PC-3 (cell line): ENCODE data around the gene ZNF576. TPM values are rescaled to one million over a fixed set of nuclear protein-coding genes. Genes with fewer than 3 reads are reported as not detected.
"Not testable (repeated sequence)": the region's sequence is repeated elsewhere in the genome, so short reads cannot be mapped to it uniquely, and the experiment has no call there.

ENCODE experiments used
- ATAC-seq: fragments of 200-7000 bp; cut with Tn5 transposase; 2 replicates; pipeline ENCODE4 v1.9.1; 2020; ENCODE audit warnings: mild to moderate bottlenecking, moderate library complexity
- BruUV-seq: library from RNA; stranded (reverse); fragments of 400-500 nt; replicated peaks from 2 replicates; lab custom pipeline; 2021; lab: Mats Ljungman, UMichigan
- CTCF ChIA-PET: fragments of 300-600 bp; sonication (Branson Sonifier 250); formaldehyde crosslinking; loops from one replicate; lab custom pipeline; 2022; ENCODE audit warnings: antibody characterized with exemption; lab: Charles Lee
- POLR2A ChIA-PET: fragments of 300-600 bp; sonication (Branson Sonifier 250); formaldehyde crosslinking; loops from one replicate; lab custom pipeline; 2022; ENCODE audit warnings: antibody characterized with exemption; ENCODE audit not compliant: unreplicated experiment; lab: Charles Lee
- DNase-seq: peaks from one replicate; pipeline ENCODE4 v3.0.0-alpha.2; 2015
- H2AFZ ChIP-seq: fragments of 300-600 bp; sonication (generic); 2 replicates; pipeline ENCODE4 v1.6.0; 2016; ENCODE audit warnings: antibody characterized with exemption, low read length
- H3F3A ChIP-seq: fragments of 300-600 bp; sonication (generic); one replicate; pipeline ENCODE4 v1.6.0; 2017; ENCODE audit warnings: antibody characterized with exemption, low read length, control low read depth, mild to moderate bottlenecking; ENCODE audit not compliant: unreplicated experiment
- H3K27ac ChIP-seq: fragments of 300-600 bp; sonication (generic); 2 replicates; pipeline ENCODE4 v1.5.1; 2016; ENCODE audit warnings: mild to moderate bottlenecking, low read length
- H3K27me3 ChIP-seq: fragments of 300-600 bp; sonication (generic); 2 replicates; pipeline ENCODE4 v1.6.1; 2016; ENCODE audit warnings: low read length, mixed read lengths
- H3K36me3 ChIP-seq: fragments of 300-600 bp; sonication (generic); 2 replicates; pipeline ENCODE4 v1.6.1; 2016; ENCODE audit warnings: low read depth, mixed run types, low read length, mixed read lengths
- H3K4me1 ChIP-seq: fragments of 300-600 bp; sonication (generic); 2 replicates; pipeline ENCODE4 v1.5.1; 2016; ENCODE audit warnings: low read length; ENCODE audit not compliant: insufficient read depth
- H3K4me2 ChIP-seq: fragments of 300-600 bp; sonication (generic); 2 replicates; pipeline ENCODE4 v1.6.0; 2016; ENCODE audit warnings: low read length
- H3K4me3 ChIP-seq: fragments of 300-600 bp; sonication (generic); 2 replicates; pipeline ENCODE4 v1.5.1; 2016; ENCODE audit warnings: mild to moderate bottlenecking, low read length, mixed read lengths
- H3K79me2 ChIP-seq: fragments of 300-600 bp; sonication (generic); 2 replicates; pipeline ENCODE4 v1.6.1; 2017; ENCODE audit warnings: low read length, mixed read lengths
- H3K9ac ChIP-seq: fragments of 300-600 bp; sonication (generic); 2 replicates; pipeline ENCODE4 v1.6.0; 2016; ENCODE audit warnings: mild to moderate bottlenecking, low read length
- H3K9me2 ChIP-seq: fragments of 300-600 bp; sonication (generic); replicated peaks from 2 replicates; pipeline ENCODE4 v1.6.1; 2016; ENCODE audit warnings: mixed run types, low read length, mixed read lengths
- H3K9me3 ChIP-seq: fragments of 300-600 bp; sonication (generic); 2 replicates; pipeline ENCODE4 v1.6.1; 2016; ENCODE audit warnings: low read length, mixed read lengths
- H4K20me1 ChIP-seq: fragments of 300-600 bp; sonication (generic); 2 replicates; pipeline ENCODE4 v1.6.1; 2016; ENCODE audit warnings: low read length, mixed read lengths
- EZH2 ChIP-seq: fragments of 300-600 bp; sonication (generic); IDR thresholded peaks from one replicate; pipeline ENCODE4 v1.6.1; 2017; ENCODE audit warnings: antibody characterized with exemption, mild to moderate bottlenecking, low read length; ENCODE audit not compliant: unreplicated experiment
- EZH2phosphoT487 ChIP-seq: fragments of 300-600 bp; sonication (generic); IDR thresholded peaks from 2 replicates; pipeline ENCODE4 v1.6.1; 2018; ENCODE audit warnings: mild to moderate bottlenecking, antibody characterized with exemption, low read length, borderline replicate concordance
- intact Hi-C: fragments of 100-400 bp; cut with micrococcal nuclease; formaldehyde crosslinking; loops from 2 replicates; pipeline ENCODE4 v1.9.0; 2023
- total RNA-seq: library from RNA; depleted of rRNA; stranded (reverse); fragments of >200 nt; gene quantifications from 2 replicates; pipeline ENCODE4 v1.2.3, GENCODE V29; 2014; rRNA removed
- TF ChIP-seq, protein P1 (sequence below): fragments of 300-600 bp; sonication (generic); conservative IDR thresholded peaks from 2 replicates; pipeline ENCODE4 v1.5.1; 2017; ENCODE audit warnings: antibody characterized with exemption, low read depth, mild to moderate bottlenecking, low read length

The ZNF576 gene
- total RNA-seq, 1 experiment from 2014 or later: 14.7 TPM

DNA sequence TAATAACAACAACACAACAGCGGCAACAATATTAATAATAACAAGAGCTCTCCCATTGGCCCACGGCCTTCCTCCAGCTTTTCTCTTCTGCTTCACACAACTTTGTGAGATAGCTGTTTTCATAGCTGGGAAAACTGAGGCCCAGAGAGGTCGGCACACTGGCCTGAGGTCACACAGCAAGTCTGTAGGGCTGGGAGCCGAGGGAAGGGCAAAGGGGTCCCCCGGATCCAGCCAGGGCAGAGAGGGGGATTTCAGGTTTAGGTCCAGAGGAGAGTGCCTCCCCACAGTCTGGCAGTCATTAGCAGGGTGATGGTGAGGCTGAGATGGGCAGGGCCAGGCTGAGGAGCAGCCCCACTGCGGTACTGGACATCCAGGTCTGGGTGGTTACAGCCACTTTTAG, 52.2 kb downstream of the ZNF576 start:
- no peak for DNase-seq
- no peak overlapping the region for H3K4me2 ChIP-seq
- ChIA-PET POLR2A (no interaction called here), CTCF (no interaction called here)
- peaks cover 25% of the 10 kb centered on the region for H3K36me3 ChIP-seq
- no TSS peak for BruUV-seq
- H3F3A ChIP-seq: peaks cover 5% of the 10 kb centered on the region
- no peaks in the 10 kb centered on the region for H4K20me1 ChIP-seq
- H3K27ac ChIP-seq: no peak overlapping the region
- H3K27me3 ChIP-seq: no peaks in the 10 kb centered on the region
- no peaks in the 10 kb centered on the region for H3K9me3 ChIP-seq
- no peaks in the 10 kb centered on the region for H3K4me1 ChIP-seq
- TF ChIP-seq EZH2 (no peak), EZH2phosphoT487 (no peak)
- TF ChIP-seq, protein P1, sequence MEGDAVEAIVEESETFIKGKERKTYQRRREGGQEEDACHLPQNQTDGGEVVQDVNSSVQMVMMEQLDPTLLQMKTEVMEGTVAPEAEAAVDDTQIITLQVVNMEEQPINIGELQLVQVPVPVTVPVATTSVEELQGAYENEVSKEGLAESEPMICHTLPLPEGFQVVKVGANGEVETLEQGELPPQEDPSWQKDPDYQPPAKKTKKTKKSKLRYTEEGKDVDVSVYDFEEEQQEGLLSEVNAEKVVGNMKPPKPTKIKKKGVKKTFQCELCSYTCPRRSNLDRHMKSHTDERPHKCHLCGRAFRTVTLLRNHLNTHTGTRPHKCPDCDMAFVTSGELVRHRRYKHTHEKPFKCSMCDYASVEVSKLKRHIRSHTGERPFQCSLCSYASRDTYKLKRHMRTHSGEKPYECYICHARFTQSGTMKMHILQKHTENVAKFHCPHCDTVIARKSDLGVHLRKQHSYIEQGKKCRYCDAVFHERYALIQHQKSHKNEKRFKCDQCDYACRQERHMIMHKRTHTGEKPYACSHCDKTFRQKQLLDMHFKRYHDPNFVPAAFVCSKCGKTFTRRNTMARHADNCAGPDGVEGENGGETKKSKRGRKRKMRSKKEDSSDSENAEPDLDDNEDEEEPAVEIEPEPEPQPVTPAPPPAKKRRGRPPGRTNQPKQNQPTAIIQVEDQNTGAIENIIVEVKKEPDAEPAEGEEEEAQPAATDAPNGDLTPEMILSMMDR: no peak
- no peak overlapping the region for H3K4me3 ChIP-seq
- no peak for ATAC-seq
- H3K79me2 ChIP-seq: no peaks in the 10 kb centered on the region
- H2AFZ ChIP-seq: no peak overlapping the region
- no peaks in the 10 kb centered on the region for H3K9me2 ChIP-seq
- intact Hi-C loops: no loop called here
- H3K9ac ChIP-seq: no peak overlapping the region

DNA sequence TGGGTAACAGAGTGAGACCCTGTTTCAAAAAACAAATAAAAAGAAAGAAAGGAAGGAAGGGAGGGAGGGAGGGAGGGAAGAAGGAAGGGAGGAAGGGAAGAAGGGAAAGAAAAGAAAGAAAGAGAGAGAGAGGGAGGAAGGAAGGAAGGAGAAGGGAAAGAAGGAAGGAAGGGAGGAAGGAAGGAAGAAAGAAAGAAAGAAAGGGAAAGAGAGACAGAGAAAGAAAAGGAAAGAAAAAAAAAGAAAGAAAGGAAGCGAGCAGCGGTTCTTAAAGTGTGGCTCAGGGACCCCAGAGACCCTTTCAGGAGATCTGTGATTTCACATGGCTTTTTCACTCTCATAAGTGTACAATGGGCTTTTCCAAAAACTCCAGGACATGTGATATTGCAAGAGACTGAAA, 53.1 kb downstream of the ZNF576 start:
- H3K27ac ChIP-seq: no peak overlapping the region
- POLR2A ChIA-PET: no interaction called here
- CTCF ChIA-PET: no interaction called here
- H3K36me3 ChIP-seq: peaks cover 25% of the 10 kb centered on the region
- H3F3A ChIP-seq: peaks cover 5% of the 10 kb centered on the region
- no peaks in the 10 kb centered on the region for H3K27me3 ChIP-seq
- H3K4me2 ChIP-seq: no peak overlapping the region
- BruUV-seq: no TSS peak
- TF ChIP-seq, protein P1: no peak
- TF ChIP-seq EZH2 (no peak), EZH2phosphoT487 (no peak)
- H3K4me3 ChIP-seq: no peak overlapping the region
- H2AFZ ChIP-seq: no peak overlapping the region
- DNase-seq (no peak), ATAC-seq (no peak)
- no peaks in the 10 kb centered on the region for H3K9me3 ChIP-seq
- H3K9me2 ChIP-seq: no peaks in the 10 kb centered on the region
- intact Hi-C loops: no loop called here
- no peak overlapping the region for H3K9ac ChIP-seq
- H4K20me1 ChIP-seq: no peaks in the 10 kb centered on the region
- H3K79me2 ChIP-seq: no peaks in the 10 kb centered on the region
- no peaks in the 10 kb centered on the region for H3K4me1 ChIP-seq

DNA sequence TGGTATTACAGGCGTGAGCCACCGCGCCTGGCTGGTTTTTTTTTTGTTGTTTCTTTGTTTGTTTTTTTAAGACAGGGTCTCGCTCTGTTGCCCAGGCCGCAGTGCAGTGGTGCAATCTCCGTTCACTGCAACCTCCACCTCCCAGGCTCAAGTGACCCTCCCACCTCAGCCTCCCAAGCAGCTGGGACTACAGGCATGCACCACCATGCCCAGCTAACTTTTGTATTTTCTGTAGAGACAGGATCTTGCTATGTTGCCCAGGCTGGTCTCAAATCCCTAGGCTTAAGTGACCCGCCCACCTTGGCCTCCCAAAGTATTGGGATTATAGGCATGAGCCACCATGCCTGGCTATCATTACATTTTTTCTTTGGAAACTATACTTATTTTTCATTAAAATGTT, 53.9 kb downstream of the ZNF576 start:
- DNase-seq, H3K27ac ChIP-seq, H3K9me2 ChIP-seq, intact Hi-C loops, H3K4me3 ChIP-seq, H3K9me3 ChIP-seq, ATAC-seq, H3K4me2 ChIP-seq, BruUV-seq, H3K79me2 ChIP-seq, H3K9ac ChIP-seq, CTCF ChIA-PET, H2AFZ ChIP-seq, H4K20me1 ChIP-seq, H3K27me3 ChIP-seq, H3F3A ChIP-seq, H3K4me1 ChIP-seq, POLR2A ChIA-PET: not testable (repeated sequence)
- H3K36me3 ChIP-seq: peaks cover 26% of the 10 kb centered on the region

Other genes starting within 250 kb of the ZNF576 start
- 0.23 and 0.55 TPM in 2 replicates for gene CD177, start 242.9 kb upstream of the ZNF576 start, total RNA-seq
- not detected in 2 replicates for gene TEX101, start 181.7 kb upstream of the ZNF576 start, total RNA-seq
- gene LYPD3, start 131.0 kb upstream of the ZNF576 start, total RNA-seq: 16.4 and 16.8 TPM in 2 replicates
- 29.0 and 36.0 TPM in 2 replicates for gene PHLDB3, start 91.8 kb upstream of the ZNF576 start, total RNA-seq
- 34.2 and 44.9 TPM in 2 replicates for gene ETHE1, start 69.4 kb upstream of the ZNF576 start, total RNA-seq
- gene ZNF575, start 63.4 kb upstream of the ZNF576 start, total RNA-seq: 0.98 TPM in 1 of 2 replicates, not detected in the other
- gene XRCC1, start 21.1 kb upstream of the ZNF576 start, total RNA-seq: 23.4 and 43.1 TPM in 2 replicates
- gene PINLYP, start 20.8 kb upstream of the ZNF576 start, total RNA-seq: 0.18 TPM in 1 of 2 replicates, not detected in the other
- gene IRGQ, start 461 bp upstream of the ZNF576 start, total RNA-seq: 12.5 and 12.9 TPM in 2 replicates
- 0.11 and 0.12 TPM in 2 replicates for gene SRRM5, start 15.5 kb downstream of the ZNF576 start, total RNA-seq
- 46.8 and 54.0 TPM in 2 replicates for gene ZNF428, start 23.0 kb downstream of the ZNF576 start, total RNA-seq
- 13.7 and 15.0 TPM in 2 replicates for gene CADM4, start 43.3 kb downstream of the ZNF576 start, total RNA-seq
- 208 and 241 TPM in 2 replicates for gene PLAUR, start 73.6 kb downstream of the ZNF576 start, total RNA-seq
- gene IRGC, start 119.5 kb downstream of the ZNF576 start, total RNA-seq: not detected in 2 replicates
- gene SMG9, start 158.4 kb downstream of the ZNF576 start, total RNA-seq: 48.8 and 49.1 TPM in 2 replicates
- 45.7 and 57.7 TPM in 2 replicates for gene KCNN4, start 184.4 kb downstream of the ZNF576 start, total RNA-seq
- 0.35 and 6.8 TPM in 2 replicates for gene LYPD5, start 205.9 kb downstream of the ZNF576 start, total RNA-seq
- gene ZNF283, start 230.7 kb downstream of the ZNF576 start, total RNA-seq: 3.0 and 4.0 TPM in 2 replicates